ENCODE results near the gene SMARCC1.

DNA sequence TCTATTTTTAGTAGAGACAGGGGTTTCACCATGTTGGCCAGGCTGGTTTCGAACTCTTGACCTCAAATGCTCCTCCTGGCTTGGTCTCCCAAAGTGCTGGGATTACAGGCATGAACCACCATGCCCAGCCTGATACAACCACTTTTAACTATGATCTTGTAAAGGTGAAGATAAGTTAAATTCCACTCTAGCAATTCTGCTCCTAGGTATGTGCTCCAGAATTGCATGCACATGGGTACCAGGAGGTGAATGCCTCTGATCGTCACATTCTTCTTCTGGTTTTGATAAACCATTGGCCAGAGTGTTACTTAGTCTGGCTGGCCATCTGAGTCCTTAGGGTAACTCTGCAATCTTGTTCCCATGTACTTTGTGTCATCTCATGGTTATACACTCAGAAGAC lies 225.3 kb downstream of the SMARCC1 start:
- TF ChIP-seq, protein P1, sequence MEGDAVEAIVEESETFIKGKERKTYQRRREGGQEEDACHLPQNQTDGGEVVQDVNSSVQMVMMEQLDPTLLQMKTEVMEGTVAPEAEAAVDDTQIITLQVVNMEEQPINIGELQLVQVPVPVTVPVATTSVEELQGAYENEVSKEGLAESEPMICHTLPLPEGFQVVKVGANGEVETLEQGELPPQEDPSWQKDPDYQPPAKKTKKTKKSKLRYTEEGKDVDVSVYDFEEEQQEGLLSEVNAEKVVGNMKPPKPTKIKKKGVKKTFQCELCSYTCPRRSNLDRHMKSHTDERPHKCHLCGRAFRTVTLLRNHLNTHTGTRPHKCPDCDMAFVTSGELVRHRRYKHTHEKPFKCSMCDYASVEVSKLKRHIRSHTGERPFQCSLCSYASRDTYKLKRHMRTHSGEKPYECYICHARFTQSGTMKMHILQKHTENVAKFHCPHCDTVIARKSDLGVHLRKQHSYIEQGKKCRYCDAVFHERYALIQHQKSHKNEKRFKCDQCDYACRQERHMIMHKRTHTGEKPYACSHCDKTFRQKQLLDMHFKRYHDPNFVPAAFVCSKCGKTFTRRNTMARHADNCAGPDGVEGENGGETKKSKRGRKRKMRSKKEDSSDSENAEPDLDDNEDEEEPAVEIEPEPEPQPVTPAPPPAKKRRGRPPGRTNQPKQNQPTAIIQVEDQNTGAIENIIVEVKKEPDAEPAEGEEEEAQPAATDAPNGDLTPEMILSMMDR (conservative IDR thresholded peaks at IDR 0.05; ENCODE audit: low read length), result no peak
- no peak for TF ChIP-seq EZH2phosphoT487 (IDR thresholded peaks at IDR 0.05; ENCODE audit: borderline replicate concordance)

Data from Loucy (cell line).